ENCODE measurements around the gene ACTN3.
"Not testable (repeated sequence)": the region's sequence is repeated elsewhere in the genome, so short reads cannot be mapped to it uniquely, and the experiment has no call there.

Gene ACTN3

DNA sequence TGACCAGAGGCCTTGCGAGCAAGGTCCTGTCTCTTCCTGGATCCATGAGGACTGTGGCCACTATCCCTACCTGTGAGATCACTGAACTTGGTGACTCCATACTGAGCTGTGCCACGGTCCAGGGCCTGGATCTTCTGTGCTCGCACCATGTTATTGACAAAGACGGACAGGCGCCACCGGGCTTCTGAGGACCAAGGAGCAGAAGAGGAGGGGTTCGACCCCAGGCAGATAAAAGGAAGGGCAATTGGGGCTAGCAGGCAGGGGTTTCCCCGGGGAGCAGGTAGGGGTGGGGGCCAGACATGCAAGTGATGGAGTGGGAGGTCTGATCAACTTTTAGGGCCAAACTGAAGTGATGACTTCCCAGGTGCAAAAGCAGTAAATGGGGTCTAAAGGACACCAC is 19.5 kb downstream of the ACTN3 start:
- DNase-seq: no peak

DNA sequence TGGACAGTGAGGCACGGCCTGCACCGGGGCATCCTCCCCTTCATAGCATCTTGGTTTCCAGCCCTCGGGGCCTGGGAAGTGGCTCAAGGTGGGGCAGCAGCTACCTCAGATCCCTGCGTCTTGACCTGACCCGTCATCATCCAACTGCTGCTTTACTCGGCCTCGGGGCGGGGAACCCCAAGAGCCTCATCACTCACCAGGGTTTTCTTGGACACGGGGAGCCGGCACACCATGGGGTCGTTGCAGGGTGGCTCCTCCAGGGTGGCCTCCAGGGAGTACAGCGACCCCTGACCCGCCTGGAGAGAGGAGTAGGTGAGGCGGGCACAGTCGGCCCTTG is 21.1 kb downstream of the ACTN3 start:
- no peak for DNase-seq

DNA sequence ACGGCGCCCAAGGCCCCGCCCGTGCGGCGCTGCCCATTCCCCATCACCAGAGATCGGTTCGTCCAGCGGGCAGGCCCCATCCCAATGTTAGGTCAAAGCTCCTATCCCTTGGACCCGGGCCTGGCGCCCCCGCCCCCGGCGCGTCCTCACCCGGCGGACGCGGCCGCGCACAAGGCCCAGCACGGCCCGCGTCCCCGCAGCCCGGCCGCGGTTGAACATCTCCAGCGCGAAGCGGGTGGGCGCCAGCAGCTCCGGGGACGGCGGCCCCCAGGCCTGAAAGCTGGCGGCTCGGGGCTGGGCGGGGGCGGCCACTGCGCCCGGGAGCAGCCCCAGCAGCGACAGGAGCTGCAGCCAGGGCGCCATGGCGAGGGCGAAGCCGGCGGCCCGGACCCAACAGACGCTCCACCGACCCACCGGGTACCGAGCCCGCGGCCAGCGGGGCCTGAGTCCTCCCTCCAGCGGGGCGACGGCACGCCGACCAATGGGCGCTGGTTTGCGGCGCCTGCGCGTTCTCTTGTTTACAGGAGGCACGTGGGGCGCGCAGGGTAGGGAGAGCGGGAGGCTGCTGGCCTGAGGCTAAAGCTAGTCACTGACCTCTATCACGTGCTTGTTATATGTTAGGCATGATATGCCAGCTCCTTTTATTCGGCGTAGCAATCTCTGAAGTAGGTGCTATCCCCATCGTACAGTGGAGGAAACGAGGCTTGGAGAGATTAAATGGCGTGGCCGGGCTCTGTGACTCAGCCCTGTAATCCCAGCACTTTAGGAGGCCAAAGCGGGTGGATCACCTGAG is 21.6 kb downstream of the ACTN3 start, which contains the start of gene CTSF:
CTSF (minus strand) TSS at position 483 of the 793 bp plus-strand sequence; CDS start at position 363, 120 bp downstream.
- DNase-seq: peak; percentile 73

DNA sequence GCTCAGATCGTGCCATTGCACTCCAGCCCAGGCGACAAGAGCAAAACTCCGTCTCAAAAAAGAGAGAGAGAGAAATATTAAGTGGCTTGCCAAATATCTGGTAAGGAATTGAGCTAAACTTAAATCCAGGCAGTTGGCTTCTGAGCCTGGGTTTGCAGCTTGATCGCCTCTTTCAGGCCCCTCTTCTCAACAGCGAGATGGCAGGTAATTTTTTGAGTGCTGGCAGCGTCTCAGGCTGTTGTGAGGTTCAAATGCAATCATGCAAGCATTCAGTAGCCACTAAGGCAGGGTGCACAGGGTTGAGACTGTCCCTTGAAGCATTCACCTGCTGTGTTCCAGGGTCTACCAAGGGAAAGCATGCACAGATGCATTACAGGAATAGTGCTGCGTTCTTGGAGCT is 22.4 kb downstream of the ACTN3 start:
- no peak for DNase-seq

DNA sequence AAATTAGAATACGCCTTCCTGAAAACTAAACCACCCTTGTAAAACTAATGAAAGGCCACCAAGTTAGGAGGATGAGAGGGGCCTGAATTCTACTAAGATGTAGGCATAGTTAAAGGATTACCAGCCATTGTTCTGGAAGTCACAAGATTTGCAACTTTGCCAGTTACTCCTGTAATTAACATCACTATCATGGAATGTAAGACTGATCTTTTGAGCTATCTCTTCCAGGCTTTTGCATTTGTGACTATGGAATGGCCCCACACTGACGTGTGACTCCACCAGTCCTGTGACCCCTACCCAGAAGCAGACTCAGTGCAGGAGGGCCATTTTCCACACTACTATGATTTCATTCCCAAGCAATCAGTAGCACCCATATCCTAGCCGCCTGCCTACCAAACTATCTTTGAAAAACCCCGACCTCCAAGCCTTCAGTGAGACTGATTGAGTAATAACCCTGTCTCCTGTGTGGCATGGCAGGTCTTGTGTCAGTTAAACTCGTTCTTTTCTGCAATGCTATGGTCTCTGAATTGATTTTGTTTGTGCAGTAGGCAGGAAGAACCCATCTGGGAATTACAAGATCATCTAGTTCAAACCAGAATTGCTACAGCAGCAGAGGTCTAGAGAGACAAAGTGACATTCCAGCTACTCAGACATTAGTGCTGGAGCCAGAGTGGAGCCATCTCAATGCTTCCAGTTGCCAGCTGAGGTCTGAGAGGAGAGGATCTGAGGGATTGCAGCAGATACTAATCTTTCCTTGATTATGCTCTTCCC is 23.6 kb downstream of the ACTN3 start:
- no peak for DNase-seq

DNA sequence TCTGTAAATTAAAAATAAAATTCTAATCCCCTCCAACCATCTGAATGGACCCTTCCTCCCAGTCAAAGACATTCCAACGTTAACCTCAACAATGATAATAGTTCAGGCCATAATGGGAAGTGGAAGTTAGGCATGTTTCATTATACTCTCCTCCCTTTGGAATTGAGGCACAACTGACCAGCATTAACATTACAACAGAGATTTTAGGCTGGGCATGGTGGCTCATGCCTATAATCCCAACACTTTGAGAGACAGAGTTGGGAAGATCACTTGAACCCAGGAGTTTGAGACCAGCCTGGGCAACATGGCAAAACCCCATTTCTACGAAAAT is 24.1 kb downstream of the ACTN3 start:
- no peak for DNase-seq

DNA sequence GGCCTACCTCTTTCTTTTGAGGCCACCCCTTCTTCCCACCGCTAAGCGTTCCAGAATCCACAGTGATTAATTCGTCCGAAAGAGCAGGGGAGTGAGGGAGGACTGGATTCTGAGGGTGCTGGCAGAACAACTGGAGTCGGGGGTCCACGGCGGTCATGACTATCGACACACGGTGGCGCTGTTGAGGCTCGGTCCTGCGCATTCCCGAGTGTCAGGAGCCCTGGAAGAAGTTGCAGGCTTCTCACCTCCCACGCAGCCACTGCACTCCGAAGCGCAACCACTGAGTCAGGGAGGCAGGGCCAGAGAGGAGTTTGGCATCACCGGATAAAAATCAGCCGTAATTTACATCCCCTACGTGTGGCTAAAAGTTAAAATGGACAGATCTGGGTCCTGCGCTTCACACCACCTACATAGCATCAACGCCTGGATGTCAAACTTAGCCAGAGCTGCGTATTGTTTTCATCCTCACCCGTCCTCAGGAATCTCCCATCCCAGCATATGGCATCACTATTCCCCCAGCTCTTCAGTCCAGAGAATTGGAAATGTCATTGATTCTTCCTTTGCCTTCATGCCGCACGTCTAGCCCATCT is 32.4 kb downstream of the ACTN3 start:
- peak; percentile 64 for DNase-seq

DNA sequence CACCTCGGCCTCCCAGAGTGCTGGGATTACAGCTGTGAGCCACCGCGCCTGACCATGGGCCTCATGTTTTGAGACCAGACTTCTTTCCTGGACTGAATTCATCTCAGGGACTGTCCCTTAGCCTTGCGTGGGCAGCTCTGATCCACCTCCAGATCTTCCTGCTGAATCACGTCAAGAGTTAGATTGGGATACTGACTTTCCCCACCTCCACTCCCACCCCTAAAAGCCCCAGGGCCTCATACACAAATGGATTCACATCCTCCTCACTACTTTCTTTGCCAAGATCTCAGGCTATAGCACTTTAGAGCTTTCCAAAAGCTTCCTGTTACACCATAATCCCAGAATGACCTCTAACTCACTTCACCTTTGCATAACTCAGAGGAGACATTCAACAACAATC is 34.1 kb downstream of the ACTN3 start:
- no peak for DNase-seq

DNA sequence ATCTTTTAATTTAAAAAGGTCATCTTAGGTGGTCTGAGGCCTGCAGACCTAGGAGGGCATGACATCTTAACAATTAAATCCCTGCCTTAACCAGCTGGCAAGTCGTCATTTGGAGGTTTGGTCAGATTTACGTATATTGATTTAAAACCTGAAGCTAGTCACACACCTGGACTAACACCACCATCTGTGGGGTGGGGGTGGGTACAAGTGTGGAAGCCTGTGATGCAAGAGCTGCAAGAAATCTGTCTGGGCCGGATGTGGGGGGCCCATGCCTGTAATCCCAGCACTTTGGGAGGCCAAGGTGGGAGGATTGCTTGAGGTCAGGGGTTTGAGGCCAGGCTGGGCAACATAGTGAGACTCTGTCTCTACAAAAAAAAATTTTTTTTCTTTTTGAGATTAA is 34.6 kb downstream of the ACTN3 start:
- no peak for DNase-seq

DNA sequence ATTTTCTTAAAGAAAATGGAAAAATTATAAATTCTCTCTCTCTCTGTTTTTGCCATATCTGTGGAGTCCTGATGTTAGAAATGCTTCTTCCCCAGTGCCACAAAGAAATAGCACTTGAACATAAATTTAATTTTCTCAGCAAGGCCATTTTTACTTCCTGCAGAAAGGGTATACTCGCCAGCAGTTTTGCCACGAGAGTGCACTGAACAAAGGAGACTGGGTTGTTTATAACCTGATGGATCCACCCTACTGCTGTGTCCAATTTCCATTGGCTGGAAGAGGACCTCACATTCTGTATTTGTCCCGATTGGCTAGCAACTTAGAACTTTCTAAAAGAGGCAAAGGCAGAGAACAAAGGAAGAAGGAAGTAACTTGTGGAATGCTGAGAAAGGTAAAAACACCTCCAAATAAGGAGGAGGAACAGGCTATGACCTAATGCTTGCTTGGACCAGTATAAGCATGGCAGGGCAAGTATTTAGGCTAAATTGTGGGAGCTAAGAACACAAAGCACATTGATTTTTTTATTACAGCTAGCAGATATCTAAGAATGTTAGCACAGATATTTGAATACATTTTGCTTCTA is 36.0 kb downstream of the ACTN3 start:
- DNase-seq: not testable (repeated sequence)

DNA sequence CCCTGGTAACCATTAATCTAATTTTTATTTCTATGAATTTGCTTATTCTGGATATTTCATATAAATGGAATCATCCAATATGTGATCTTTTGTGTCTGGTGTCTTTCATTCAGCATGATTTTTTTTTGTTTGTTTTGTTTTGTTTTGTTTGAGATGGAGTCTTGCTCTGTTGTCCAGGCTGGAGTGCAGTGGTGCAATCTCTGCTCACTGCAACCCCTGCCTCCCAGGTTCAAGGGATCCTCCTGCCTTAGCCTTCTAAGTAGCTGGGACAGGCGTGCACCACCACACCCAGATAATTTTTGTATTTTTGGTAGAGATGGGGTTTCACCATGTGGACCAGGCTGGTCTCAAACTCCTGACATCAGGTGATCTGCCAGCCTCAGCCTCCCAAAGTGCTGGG is 38.7 kb downstream of the ACTN3 start:
- not testable (repeated sequence) for DNase-seq

DNA sequence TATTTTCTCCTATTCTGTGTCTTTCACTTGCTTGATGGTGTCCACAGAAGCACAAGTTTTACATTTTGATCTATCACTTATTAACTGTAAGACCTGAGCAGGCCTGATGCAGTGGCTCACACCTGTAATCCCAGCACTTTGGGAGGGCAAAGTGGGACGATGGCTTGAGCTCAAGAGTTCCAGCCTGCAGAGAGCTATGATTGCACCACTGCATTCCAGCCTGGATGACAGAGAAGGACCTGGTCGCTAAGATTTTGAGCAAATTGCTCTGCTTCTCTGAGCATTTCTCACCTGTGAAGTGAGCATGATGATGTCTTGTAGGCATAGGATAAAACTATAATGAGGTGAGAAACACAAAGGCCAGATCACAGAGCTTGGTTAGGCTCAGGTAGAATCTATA is 39.4 kb downstream of the ACTN3 start:
- no peak for DNase-seq

DNA sequence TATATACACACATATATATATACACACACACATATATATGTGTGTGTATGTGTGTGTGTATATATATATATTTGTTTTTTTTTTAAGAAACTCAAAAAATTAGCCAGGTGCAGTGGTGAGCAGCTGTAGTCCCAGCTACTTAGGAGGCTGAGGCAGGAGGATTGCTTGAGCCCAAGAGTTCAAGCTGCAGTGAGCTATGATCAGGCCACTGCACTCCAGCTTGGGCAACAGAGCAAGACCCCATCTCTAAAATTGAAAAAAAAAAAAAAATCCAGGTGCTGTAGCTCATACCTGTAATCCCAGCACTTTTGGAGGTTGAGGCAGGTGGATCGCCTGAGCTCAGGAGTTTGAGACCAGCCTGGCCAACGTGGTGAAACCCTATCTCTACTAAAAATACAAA is 42.6 kb downstream of the ACTN3 start:
- not testable (repeated sequence) for DNase-seq

DNA sequence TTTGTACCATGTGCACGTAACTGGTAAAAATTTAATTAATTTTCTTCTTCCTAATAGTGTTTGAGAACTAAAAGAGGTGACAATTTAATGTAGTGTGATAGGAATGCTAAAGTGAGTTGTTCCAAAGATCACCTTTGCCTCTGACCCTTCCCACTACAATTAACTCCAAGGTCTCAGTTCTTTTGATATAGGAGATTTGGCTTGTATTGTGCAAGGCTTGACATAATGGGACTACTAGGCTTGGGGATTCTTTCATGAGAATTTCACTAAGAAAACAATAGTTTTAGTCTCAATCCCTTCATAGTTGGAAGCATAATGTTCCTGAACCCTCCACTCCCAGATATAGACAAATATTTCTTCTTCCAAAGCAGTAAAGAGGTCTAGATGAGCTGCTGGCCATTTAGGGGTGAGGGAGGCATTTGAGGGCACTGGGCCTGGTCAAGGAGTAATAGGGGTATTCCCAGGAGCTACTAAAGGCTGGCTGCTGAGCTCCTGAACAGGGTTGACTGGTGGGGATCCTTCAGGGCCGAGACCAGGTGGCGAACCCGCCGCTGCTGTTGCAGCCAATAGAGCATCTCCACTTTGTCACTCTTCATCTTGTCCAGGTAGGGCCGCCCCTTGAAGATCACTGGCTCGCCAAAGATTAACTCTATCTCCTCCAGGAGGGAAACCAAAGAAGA is 43.4 kb downstream of the ACTN3 start:
- no peak for DNase-seq

DNA sequence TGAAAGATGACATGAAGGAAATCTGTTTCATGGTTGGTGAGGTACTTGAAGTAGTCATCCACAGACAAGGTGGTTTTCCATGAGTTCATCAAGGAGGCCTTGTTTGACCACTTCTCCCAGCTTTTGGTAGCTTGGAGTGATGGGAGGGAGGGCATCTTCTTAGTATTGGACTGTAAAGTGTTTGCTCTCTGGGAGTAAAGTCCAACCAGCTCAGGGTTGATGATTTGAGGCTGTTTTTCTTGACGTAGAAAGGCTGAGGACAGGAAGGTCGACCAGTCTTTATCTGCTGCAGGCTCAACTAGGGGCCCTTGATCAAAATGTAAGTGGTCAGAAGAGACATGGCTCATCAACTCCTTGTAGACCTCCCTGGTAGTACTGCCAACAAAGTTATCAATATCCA is 44.5 kb downstream of the ACTN3 start:
- no peak for DNase-seq

DNA sequence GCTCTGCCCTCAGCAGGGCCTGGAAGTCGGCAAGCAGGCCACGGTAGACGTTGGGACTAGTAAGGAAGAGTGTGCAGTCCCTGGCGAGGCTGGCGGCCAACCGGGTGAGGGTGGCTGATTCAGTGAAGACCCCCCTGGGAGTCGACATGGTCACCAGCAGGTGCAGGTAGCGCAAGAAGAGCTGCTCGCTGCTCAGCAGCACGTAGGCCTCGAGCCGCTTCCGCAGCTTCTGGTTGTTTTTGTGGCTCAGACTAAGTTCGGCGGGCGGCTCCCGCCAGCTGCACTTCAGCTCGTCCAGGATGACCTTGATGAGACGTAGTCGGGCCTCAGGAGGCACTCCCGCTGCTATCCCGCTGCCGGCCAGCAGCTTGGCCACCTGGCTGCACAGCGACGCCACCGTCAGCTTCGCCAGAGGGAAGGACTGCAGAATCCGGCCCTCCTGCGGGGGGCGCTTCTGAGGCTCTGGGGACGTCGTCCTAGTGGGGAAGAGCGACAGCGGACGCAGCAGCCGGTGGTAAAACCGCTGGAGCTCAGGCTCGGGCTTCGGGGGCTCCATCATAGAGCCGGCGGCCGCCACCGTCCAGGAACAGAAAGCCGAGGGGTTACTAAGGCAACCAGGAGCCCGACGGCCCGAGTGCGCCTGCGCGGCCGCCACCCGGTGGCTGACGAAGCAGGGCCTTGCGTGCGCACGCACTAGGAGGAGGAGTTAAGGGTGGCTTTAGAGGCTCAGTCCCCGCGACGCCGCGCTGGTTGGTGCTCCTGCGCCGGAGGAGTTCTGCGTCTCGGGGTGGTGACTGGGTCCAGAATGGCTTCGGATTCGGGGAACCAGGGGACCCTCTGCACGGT is 46.0 kb downstream of the ACTN3 start, which contains the start of the genes CCDC87 and CCS:
CCDC87 (minus strand) TSS at position 607 of the 846 bp plus-strand sequence; CDS start at position 559, 48 bp downstream.
CCS (plus strand) TSS at position 729 of the 846 bp plus-strand sequence; CDS start at position 806, 77 bp downstream.
- peak; percentile 93 for DNase-seq

DNA sequence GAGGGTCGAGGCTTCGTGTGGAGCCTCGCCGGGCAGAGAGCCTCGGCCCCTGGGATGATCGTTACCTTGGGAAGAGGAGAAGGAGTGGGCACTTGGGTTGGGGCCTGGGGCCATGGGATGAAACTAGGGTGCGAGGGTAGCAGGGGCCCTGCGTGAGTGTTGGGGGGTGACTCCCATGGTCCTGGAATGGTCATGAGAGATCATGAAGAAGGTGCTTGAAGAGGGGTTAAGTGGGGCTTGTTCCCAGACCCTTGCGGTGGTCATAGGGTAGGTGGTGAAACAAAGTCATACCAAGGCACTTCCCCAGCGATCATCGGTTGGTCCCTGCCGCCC is 46.6 kb downstream of the ACTN3 start:
- no peak for DNase-seq

DNA sequence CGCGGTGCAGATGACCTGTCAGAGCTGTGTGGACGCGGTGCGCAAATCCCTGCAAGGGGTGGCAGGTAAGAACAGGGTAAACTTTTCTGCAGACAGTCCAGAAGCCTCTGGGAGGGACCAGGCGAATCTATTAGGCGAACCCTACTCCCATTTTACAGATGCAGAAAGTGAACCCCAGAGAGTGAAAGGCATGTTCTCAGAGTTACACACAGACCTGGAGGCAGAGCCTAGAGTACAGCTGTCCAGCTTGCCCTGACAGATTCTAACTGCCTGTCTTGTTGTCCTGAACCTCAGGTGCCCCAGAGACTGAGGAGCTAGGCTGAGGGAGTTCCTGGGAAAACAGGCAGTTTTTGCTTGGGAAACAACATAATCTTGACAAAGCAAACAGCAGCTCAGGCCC is 46.9 kb downstream of the ACTN3 start:
- DNase-seq: no peak

DNA sequence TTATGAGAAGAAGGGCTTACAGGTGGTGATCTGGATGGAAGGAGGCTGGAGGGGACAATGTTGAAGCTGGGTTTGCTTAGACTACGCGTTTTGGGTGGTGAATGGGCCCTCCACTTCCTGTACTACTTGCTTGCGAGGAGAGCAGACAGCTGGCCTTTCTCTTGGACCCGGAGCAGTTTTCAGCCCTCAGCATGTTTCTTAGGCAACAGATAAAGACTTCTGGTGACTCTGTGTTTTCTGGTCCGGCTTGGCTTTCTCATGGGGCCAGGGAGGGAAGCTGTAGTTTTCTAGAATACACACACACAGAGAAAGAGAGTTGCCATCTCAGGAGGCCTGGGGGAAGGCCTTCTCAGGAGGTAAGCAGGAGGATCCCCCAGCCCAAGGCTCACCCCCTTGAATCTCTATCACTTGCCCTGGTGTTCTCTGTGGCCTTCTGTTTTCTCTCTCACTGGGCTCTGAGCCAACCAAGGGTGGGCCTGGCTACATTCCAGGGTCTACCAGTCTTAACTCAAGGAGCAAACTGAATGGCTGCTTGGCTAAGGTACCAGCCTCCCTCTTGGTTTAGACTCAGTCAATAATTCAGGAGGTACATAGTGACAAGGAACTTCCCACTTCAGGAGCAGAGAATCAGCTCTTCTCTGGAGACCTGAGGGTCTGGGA is 48.7 kb downstream of the ACTN3 start:
- DNase-seq: no peak

DNA sequence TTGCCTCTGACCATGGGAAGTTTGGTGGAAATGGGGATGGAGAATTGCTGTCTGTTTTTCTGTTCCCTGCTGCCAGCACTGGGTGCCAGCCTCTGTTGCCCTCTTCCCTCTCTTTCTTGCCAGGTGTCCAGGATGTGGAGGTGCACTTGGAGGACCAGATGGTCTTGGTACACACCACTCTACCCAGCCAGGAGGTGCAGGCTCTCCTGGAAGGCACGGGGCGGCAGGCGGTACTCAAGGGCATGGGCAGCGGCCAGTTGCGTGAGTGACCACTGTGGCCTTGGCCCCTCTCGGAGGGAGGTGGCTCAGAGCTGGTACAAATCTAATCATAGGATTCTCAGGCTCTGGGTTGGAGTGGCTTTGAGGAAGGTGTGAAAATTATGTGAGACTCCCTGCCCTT is 52.3 kb downstream of the ACTN3 start:
- no peak for DNase-seq

DNA sequence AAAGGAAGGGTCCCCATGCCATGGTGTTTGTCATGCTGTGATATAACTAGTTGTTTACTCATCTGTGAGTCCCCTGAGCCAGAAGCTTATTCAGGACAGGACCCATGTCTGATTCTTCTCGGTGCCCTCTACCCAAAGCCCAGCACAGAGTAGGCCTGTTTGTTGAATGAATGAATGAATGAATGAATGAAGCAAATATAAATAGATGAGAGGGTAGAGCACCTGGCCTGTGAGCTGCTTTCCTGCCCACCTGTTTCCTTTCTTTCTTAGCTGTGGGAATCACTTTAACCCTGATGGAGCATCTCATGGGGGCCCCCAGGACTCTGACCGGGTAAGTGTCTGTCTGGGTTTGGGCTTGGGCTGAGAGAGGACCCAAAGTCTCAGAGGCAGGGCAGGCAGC is 53.5 kb downstream of the ACTN3 start:
- no peak for DNase-seq
